Testis (tissue), 2 donors: ENCODE measurements around the gene NALCN.

Experiments
- POLR2A ChIP-seq: fragments of 450-650 bp; IDR thresholded peaks from one replicate; pipeline ENCODE4 v1.6.1; 2017; ENCODE audit warnings: antibody characterized with exemption, mild to moderate bottlenecking, moderate library complexity
- TF ChIP-seq, protein P1 (sequence below), 3 experiments: fragments of 450-650 bp in 2 of 3; fragments of 200-600 bp in 1 of 3; sonication (generic) in 1 of 3; IDR thresholded peaks; one replicate each; pipeline ENCODE4 v1.5.1; 2016 to 2019; ENCODE audit warnings: antibody characterized with exemption in 3 of 3, mild to moderate bottlenecking in 2 of 3, moderate library complexity in 1 of 3

DNA sequence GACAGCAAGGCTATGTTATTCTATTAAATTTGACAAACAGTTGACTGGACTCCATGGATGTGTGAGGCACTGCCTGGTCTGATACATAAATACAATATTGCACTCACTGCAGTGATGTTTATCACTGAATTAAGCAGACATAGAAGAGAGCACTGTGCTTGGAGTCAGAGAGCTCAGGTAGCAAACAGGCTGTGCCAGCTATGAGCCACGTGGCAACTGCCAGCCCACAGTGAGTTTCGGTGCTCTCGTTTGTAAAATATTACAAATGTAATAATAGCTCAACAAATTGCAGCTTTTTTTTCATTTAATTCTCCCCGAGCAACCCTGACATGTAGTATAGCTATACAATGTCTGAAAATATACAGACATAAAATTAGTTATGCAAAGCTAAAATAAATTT, 237.3 kb downstream of the NALCN start:
- TF ChIP-seq, protein P1, sequence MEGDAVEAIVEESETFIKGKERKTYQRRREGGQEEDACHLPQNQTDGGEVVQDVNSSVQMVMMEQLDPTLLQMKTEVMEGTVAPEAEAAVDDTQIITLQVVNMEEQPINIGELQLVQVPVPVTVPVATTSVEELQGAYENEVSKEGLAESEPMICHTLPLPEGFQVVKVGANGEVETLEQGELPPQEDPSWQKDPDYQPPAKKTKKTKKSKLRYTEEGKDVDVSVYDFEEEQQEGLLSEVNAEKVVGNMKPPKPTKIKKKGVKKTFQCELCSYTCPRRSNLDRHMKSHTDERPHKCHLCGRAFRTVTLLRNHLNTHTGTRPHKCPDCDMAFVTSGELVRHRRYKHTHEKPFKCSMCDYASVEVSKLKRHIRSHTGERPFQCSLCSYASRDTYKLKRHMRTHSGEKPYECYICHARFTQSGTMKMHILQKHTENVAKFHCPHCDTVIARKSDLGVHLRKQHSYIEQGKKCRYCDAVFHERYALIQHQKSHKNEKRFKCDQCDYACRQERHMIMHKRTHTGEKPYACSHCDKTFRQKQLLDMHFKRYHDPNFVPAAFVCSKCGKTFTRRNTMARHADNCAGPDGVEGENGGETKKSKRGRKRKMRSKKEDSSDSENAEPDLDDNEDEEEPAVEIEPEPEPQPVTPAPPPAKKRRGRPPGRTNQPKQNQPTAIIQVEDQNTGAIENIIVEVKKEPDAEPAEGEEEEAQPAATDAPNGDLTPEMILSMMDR (IDR thresholded peaks at IDR 0.05), result no peak
- TF ChIP-seq POLR2A, result no peak
